Bronchial epithelial cell (primary cell): ENCODE data around the gene TMC3. TPM values are rescaled to one million over a fixed set of nuclear protein-coding genes. Genes with fewer than 3 reads are reported as not detected.
"Not testable (repeated sequence)": the region's sequence is repeated elsewhere in the genome, so short reads cannot be mapped to it uniquely, and the experiment has no call there.

Source experiments
- DNase-seq: peaks from one replicate; pipeline ENCODE4 v3.0.0-alpha.2; 2010; ENCODE audit warnings: low read depth
- FAIRE-seq: peaks from 2 replicates; lab custom pipeline; 2011; peaks lifted over from hg19 to GRCh38; lab: Jason Lieb, UNC
- H3K27me3 ChIP-seq: 2 replicates; pipeline ENCODE4 v1.5.1; 2011; ENCODE audit warnings: low read length; ENCODE audit not compliant: control insufficient read depth, insufficient read depth
- H3K36me3 ChIP-seq: 2 replicates; pipeline ENCODE4 v1.5.1; 2011; ENCODE audit warnings: low read length; ENCODE audit not compliant: control insufficient read depth, insufficient read depth
- H3K4me3 ChIP-seq: 2 replicates; pipeline ENCODE4 v1.5.1; 2011; ENCODE audit warnings: mild to moderate bottlenecking, low read depth, low read length, control low read depth
- total RNA-seq: library from RNA; depleted of rRNA; stranded (reverse); fragments of >200 nt; gene quantifications from 2 replicates; pipeline ENCODE4 v1.2.1, GENCODE V29; 2014
- TF ChIP-seq, protein P1 (sequence below): IDR thresholded peaks from 2 replicates; pipeline ENCODE4 v1.5.1; 2011; ENCODE audit warnings: mild to moderate bottlenecking, moderate library complexity, low read length, control low read depth, inconsistent platforms; ENCODE audit not compliant: insufficient read depth, severe bottlenecking

TMC3 gene
- total RNA-seq, 1 donor from 2014 or later, result not detected

DNA sequence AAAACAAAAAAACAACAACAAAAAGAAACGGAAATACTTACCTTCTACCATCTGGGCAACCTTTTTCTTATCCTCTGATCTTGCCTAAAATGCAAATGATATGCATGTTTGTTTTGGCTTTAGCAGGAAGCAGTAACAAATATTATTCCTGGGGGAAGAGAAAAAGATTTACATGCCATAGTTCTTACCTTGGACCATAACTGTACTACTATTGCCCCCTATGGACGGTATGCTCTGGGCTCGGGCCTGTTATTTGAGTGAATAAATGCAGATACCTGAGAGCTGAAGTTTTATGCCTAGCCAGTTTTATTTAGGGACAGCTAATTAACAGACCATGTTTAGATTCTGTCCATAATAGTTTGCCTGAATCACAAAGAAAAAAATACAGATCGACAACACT, 37.4 kb downstream of the TMC3 start:
- peak; percentile 43 for DNase-seq
- H3K27me3 ChIP-seq, result no peaks in the 10 kb centered on the region
- no peaks in the 10 kb centered on the region for H3K36me3 ChIP-seq
- TF ChIP-seq, protein P1, sequence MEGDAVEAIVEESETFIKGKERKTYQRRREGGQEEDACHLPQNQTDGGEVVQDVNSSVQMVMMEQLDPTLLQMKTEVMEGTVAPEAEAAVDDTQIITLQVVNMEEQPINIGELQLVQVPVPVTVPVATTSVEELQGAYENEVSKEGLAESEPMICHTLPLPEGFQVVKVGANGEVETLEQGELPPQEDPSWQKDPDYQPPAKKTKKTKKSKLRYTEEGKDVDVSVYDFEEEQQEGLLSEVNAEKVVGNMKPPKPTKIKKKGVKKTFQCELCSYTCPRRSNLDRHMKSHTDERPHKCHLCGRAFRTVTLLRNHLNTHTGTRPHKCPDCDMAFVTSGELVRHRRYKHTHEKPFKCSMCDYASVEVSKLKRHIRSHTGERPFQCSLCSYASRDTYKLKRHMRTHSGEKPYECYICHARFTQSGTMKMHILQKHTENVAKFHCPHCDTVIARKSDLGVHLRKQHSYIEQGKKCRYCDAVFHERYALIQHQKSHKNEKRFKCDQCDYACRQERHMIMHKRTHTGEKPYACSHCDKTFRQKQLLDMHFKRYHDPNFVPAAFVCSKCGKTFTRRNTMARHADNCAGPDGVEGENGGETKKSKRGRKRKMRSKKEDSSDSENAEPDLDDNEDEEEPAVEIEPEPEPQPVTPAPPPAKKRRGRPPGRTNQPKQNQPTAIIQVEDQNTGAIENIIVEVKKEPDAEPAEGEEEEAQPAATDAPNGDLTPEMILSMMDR, result peak; percentile 38
- FAIRE-seq, result no peak
- no peak overlapping the region for H3K4me3 ChIP-seq

GRCh38 chr15:81335631-81336030, 38.4 kb downstream of the TMC3 start:
- no peak for DNase-seq
- Histone ChIP-seq H3K4me3 (no peak overlapping the region), H3K36me3 (no peaks in the 10 kb centered on the region), H3K27me3 (no peaks in the 10 kb centered on the region)
- FAIRE-seq, result no peak
- TF ChIP-seq, protein P1, result no peak

GRCh38 chr15:81334768-81335435, 39.1 kb downstream of the TMC3 start:
- H3K27me3 ChIP-seq, result no peaks in the 10 kb centered on the region
- no peak overlapping the region for H3K4me3 ChIP-seq
- TF ChIP-seq, protein P1, result no peak
- no peaks in the 10 kb centered on the region for H3K36me3 ChIP-seq
- no peak for DNase-seq
- FAIRE-seq, result no peak

DNA sequence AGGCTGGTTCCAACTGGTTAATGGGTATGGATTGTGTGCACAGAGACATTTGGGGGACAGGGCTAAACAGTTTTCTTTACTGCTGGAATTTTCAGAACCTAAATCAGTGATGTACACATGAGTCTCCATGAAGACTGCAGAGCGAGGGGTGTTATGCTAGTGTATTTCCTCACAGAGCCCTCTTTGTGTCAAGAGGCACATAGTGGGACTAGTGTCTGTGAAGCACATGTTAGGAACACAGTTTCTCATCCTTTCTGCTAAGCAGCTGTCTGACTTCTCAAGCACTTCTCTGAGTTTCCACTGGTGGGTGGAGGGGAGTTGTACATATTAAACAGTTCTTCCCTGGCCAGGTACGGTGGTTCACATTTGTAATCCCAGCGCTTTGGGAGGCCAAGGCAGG, 40.6 kb downstream of the TMC3 start:
- no peaks in the 10 kb centered on the region for H3K27me3 ChIP-seq
- TF ChIP-seq, protein P1, result no peak
- no peak for DNase-seq
- no peaks in the 10 kb centered on the region for H3K36me3 ChIP-seq
- no peak overlapping the region for H3K4me3 ChIP-seq
- FAIRE-seq, result no peak

- DNase-seq, result no peak
- no peak for FAIRE-seq
- TF ChIP-seq, protein P1, result no peak
- Histone ChIP-seq H3K4me3 (no peak overlapping the region), H3K36me3 (no peaks in the 10 kb centered on the region), H3K27me3 (no peaks in the 10 kb centered on the region)
Measured at GRCh38 chr15:81332326-81332725, 41.7 kb downstream of the TMC3 start.

DNA sequence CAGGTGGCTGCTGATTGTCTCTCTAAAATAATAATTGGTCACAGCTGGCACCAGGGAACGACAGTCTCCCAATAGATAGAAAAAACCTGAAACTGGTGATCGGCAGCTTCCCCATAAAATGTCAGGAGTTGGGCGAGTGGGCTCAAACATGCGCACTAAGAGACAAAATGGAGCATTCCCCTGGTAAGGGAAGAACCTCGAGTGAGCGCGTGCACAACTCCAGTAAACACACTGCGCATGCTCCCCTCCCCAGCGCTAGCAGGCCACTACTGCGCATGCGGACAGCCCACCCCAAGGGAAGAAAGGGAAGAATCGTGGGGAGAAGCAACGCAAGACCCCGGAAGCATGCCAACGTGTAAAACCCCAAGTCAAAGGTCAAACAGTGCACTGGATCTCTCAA, 42.4 kb downstream of the TMC3 start:
- Histone ChIP-seq H3K27me3 (no peaks in the 10 kb centered on the region), H3K36me3 (no peaks in the 10 kb centered on the region), H3K4me3 (no peak overlapping the region)
- no peak for FAIRE-seq
- DNase-seq, result no peak
- TF ChIP-seq, protein P1, result no peak

DNA sequence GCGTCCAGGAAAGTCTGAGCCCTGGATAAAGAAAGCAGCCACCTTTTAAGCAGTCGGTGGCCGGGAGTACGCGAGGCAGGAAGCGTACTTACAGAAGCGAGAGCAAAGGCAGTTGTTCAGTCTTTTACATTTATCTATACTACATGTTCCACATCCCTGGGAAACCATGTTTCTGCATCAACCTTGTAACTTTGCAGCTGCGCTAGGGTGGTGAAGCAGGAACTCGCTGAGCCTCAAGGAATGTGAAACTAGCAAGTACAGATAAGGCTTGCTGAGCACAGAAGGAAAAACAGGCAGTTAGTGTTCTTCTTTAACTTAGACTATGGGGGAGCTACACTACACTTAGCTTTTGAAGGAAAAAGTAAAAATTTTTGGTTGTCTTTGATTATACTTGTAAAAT, 42.9 kb downstream of the TMC3 start:
- FAIRE-seq, H3K27me3 ChIP-seq: not testable (repeated sequence)

More for the DNA sequence above, 42.9 kb downstream of the TMC3 start:
- not testable (repeated sequence) for H3K4me3 ChIP-seq, DNase-seq, H3K36me3 ChIP-seq
